Measurements from ENCODE around the gene GRWD1.

GRCh38 chr19:48498595-48499311 lies 53.0 kb downstream of the GRWD1 start:
- TF ChIP-seq MAX (IDR thresholded peaks at IDR 0.05) (no peak), YY1 (IDR thresholded peaks at IDR 0.05; ENCODE audit: low read depth) (no peak), CEBPB (IDR thresholded peaks at IDR 0.05) (no peak), RAD21 (IDR thresholded peaks at IDR 0.05; ENCODE audit: low read depth) (no peak), TAF1 (IDR thresholded peaks at IDR 0.05; ENCODE audit: low read depth) (no peak), EP300 (IDR thresholded peaks at IDR 0.05; ENCODE audit: borderline replicate concordance) (no peak)

Data from Ishikawa (cell line).